Subcutaneous adipose tissue (tissue), 4 donors: ENCODE results near the gene IDH3A. TPM values are rescaled to one million over a fixed set of nuclear protein-coding genes. Genes with fewer than 3 reads are reported as not detected.

Source experiments
- total RNA-seq, 4 donors: library from RNA; depleted of rRNA; stranded (reverse); fragments of >200 nt; gene quantifications; one replicate each; pipeline ENCODE4 v1.1.0, GENCODE V29; 2016
- TF ChIP-seq, protein P1 (sequence below): fragments of 450-650 bp; IDR thresholded peaks from one replicate; pipeline ENCODE4 v1.5.1; 2016; ENCODE audit warnings: low read depth, mild to moderate bottlenecking, control low read depth, antibody characterized with exemption, moderate library complexity

IDH3A gene
- total RNA-seq, 4 donors from 2014 or later = 51.5 to 96.8 (median 61.1) TPM

GRCh38 chr15:78216276-78217104, 67.3 kb downstream of the IDH3A start:
- TF ChIP-seq, protein P1, sequence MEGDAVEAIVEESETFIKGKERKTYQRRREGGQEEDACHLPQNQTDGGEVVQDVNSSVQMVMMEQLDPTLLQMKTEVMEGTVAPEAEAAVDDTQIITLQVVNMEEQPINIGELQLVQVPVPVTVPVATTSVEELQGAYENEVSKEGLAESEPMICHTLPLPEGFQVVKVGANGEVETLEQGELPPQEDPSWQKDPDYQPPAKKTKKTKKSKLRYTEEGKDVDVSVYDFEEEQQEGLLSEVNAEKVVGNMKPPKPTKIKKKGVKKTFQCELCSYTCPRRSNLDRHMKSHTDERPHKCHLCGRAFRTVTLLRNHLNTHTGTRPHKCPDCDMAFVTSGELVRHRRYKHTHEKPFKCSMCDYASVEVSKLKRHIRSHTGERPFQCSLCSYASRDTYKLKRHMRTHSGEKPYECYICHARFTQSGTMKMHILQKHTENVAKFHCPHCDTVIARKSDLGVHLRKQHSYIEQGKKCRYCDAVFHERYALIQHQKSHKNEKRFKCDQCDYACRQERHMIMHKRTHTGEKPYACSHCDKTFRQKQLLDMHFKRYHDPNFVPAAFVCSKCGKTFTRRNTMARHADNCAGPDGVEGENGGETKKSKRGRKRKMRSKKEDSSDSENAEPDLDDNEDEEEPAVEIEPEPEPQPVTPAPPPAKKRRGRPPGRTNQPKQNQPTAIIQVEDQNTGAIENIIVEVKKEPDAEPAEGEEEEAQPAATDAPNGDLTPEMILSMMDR = no peak

- TF ChIP-seq, protein P1 = no peak
These were observed 71.6 kb downstream of the IDH3A start for GRCh38 chr15:78220713-78221112.

Other genes with a start within 250 kb of the IDH3A start
- 100 to 1,000 TPM in 2 of 4 donors, 10 to 100 TPM in 2; 57.6 to 112 (median 101) TPM for gene TBC1D2B, start 71.7 kb upstream of the IDH3A start, total RNA-seq
- gene SH2D7, start 56.8 kb upstream of the IDH3A start, total RNA-seq = not detected
- gene CIB2, start 17.9 kb upstream of the IDH3A start, total RNA-seq = 1 to 10 TPM; 3.2 to 6.4 (median 5.9) TPM
- not detected for gene ACSBG1, start 85.2 kb downstream of the IDH3A start, total RNA-seq
- gene DNAJA4, start 115.2 kb downstream of the IDH3A start, total RNA-seq = 10 to 100 TPM; 14.3 to 22.8 (median 17.7) TPM
- gene SKIC8, start 150.2 kb downstream of the IDH3A start, total RNA-seq = 10 to 100 TPM; 50.0 to 70.8 (median 64.3) TPM
- not detected for gene CRABP1, start 191.0 kb downstream of the IDH3A start, total RNA-seq